ENCODE results near the gene MTRF1. TPM values are rescaled to one million over a fixed set of nuclear protein-coding genes. Genes with fewer than 3 reads are reported as not detected.
"Not testable (repeated sequence)": the region's sequence is repeated elsewhere in the genome, so short reads cannot be mapped to it uniquely, and the experiment has no call there.

The MTRF1 gene
- total RNA-seq, 2 donors from 2014 or later = 11.9 to 14.0 TPM

GRCh38 chr13:41178040-41178439 lies 85.3 kb downstream of the MTRF1 start:
- H3K36me3 ChIP-seq (replicated peaks in 1 of 2; ENCODE audit: insufficient read depth in 1 of 2, low read depth in 2 of 2) = no peaks in the 10 kb centered on the region
- H3K4me3 ChIP-seq = no peak overlapping the region
- H3K9me3 ChIP-seq = peaks cover 0 to 6% (median 0%) of the 10 kb centered on the region in 3 donors
- intact Hi-C loops (cut with DNase I) = no loop called here
- DNase-seq (no peak), ATAC-seq (no peak)
- no peaks in the 10 kb centered on the region for H3K27me3 ChIP-seq
- no peak overlapping the region for H3K27ac ChIP-seq
- WGBS, 2 donors = 79 to 85% methylated on average over 7 of the region's 7 CpGs
- TF ChIP-seq, protein P1, sequence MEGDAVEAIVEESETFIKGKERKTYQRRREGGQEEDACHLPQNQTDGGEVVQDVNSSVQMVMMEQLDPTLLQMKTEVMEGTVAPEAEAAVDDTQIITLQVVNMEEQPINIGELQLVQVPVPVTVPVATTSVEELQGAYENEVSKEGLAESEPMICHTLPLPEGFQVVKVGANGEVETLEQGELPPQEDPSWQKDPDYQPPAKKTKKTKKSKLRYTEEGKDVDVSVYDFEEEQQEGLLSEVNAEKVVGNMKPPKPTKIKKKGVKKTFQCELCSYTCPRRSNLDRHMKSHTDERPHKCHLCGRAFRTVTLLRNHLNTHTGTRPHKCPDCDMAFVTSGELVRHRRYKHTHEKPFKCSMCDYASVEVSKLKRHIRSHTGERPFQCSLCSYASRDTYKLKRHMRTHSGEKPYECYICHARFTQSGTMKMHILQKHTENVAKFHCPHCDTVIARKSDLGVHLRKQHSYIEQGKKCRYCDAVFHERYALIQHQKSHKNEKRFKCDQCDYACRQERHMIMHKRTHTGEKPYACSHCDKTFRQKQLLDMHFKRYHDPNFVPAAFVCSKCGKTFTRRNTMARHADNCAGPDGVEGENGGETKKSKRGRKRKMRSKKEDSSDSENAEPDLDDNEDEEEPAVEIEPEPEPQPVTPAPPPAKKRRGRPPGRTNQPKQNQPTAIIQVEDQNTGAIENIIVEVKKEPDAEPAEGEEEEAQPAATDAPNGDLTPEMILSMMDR (IDR thresholded peaks at IDR 0.05) = no peak
- no peak for TF ChIP-seq POLR2A (IDR thresholded peaks at IDR 0.05)
- no peaks in the 10 kb centered on the region for H3K4me1 ChIP-seq

- Histone ChIP-seq H3K36me3 (replicated peaks in 1 of 2; ENCODE audit: insufficient read depth in 1 of 2, low read depth in 2 of 2) (no peaks in the 10 kb centered on the region), H3K4me3 (no peak overlapping the region), H3K4me1 (no peaks in the 10 kb centered on the region), H3K27ac (no peak overlapping the region), H3K9me3 (peaks cover 0 to 6% (median 0%) of the 10 kb centered on the region in 3 donors), H3K27me3 (no peaks in the 10 kb centered on the region)
- TF ChIP-seq POLR2A (IDR thresholded peaks at IDR 0.05) = no peak
- ATAC-seq (no peak), DNase-seq (no peak)
- intact Hi-C loops (cut with DNase I) = no loop called here
- WGBS, 2 donors = 15 to 27% methylated on average over 2 of the region's 2 CpGs
Observed at GRCh38 chr13:41177616-41178015, 85.8 kb downstream of the MTRF1 start.

- intact Hi-C loops (cut with DNase I); ATAC-seq; DNase-seq; H3K27me3 ChIP-seq; H3K4me3 ChIP-seq; H3K36me3 ChIP-seq (replicated peaks in 1 of 2; ENCODE audit: insufficient read depth in 1 of 2, low read depth in 2 of 2); H3K9me3 ChIP-seq; H3K27ac ChIP-seq; H3K4me1 ChIP-seq: not testable (repeated sequence)
- 90 to 92% methylated on average over 8 of the region's 8 CpGs for WGBS, 2 donors
Observed at GRCh38 chr13:41175576-41175975, 87.8 kb downstream of the MTRF1 start.

Other genes with a start within 250 kb of the MTRF1 start
- 10 to 100 TPM; 40.5 to 61.7 TPM for gene ELF1, start 244.3 kb downstream of the MTRF1 start, total RNA-seq
- 1 to 10 TPM; 5.3 to 8.6 TPM for gene WBP4, start 202.1 kb downstream of the MTRF1 start, total RNA-seq
- 1 to 10 TPM; 1.6 to 4.7 TPM for gene KBTBD6, start 130.8 kb downstream of the MTRF1 start, total RNA-seq
- gene KBTBD7, start 69.0 kb downstream of the MTRF1 start, total RNA-seq = 1 to 10 TPM; 4.9 to 5.3 TPM
- gene NAA16, start 47.7 kb upstream of the MTRF1 start, total RNA-seq = 10 to 100 TPM; 47.8 to 50.6 TPM
- 100 to 1,000 TPM in 1 of 2 donors, 10 to 100 TPM in 1; 66.3 to 112 TPM for gene RGCC, start 194.0 kb upstream of the MTRF1 start, total RNA-seq

Measured in body of pancreas (tissue), 4 donors.